Globus pallidus (tissue), 1 donor: ENCODE measurements around the gene ZNF774.
A peak's percentile ranks its signal among the peaks of the same experiment; 100 is the strongest.
"Not testable (repeated sequence)": the region's sequence is repeated elsewhere in the genome, so short reads cannot be mapped to it uniquely, and the experiment has no call there.

Source experiments
- DNase-seq: peaks from one replicate; pipeline ENCODE4 v3.0.0-alpha.2; 2015; ENCODE audit warnings: low spot score

ZNF774 gene

GRCh38 chr15:90352107-90352893 is at the start of gene ZNF774:
Gene ZNF774 (plus strand): TSS chr15:90352284. CDS start chr15:90354661, 2,377 bp downstream.
- DNase-seq, result peak; percentile 96

GRCh38 chr15:90305355-90305754 is 46.7 kb upstream of the ZNF774 start:
- DNase-seq, result not testable (repeated sequence)

- DNase-seq, result no peak
These were observed 46.2 kb upstream of the ZNF774 start for GRCh38 chr15:90305932-90306331.

GRCh38 chr15:90306560-90306959 is 45.5 kb upstream of the ZNF774 start:
- no peak for DNase-seq

GRCh38 chr15:90307661-90308060 is 44.4 kb upstream of the ZNF774 start:
- no peak for DNase-seq

- no peak for DNase-seq
These were observed 43.1 kb upstream of the ZNF774 start for GRCh38 chr15:90309020-90309419.

- DNase-seq, result peak; percentile 60
These were observed 36.7 kb upstream of the ZNF774 start for GRCh38 chr15:90315278-90315982.

- no peak for DNase-seq
These were observed 35.9 kb upstream of the ZNF774 start for GRCh38 chr15:90316139-90316538.

GRCh38 chr15:90318591-90318990 is 33.5 kb upstream of the ZNF774 start:
- DNase-seq, result no peak

- DNase-seq, result peak; percentile 87
These were observed 31.8 kb upstream of the ZNF774 start for GRCh38 chr15:90320062-90320884.

GRCh38 chr15:90320885-90321278 is 31.2 kb upstream of the ZNF774 start:
- DNase-seq, result no peak

GRCh38 chr15:90322538-90322937 is 29.5 kb upstream of the ZNF774 start:
- DNase-seq, result no peak

GRCh38 chr15:90325726-90326125 is 26.4 kb upstream of the ZNF774 start:
- DNase-seq, result no peak

- DNase-seq, result no peak
These were observed 25.6 kb upstream of the ZNF774 start for GRCh38 chr15:90326441-90326840.

- DNase-seq, result no peak
These were observed 24.8 kb upstream of the ZNF774 start for GRCh38 chr15:90327311-90327710.

- no peak for DNase-seq
These were observed 17.8 kb upstream of the ZNF774 start for GRCh38 chr15:90334304-90334731.

GRCh38 chr15:90336705-90337141 is 15.4 kb upstream of the ZNF774 start:
- peak; percentile 52 for DNase-seq

- DNase-seq, result no peak
These were observed 14.8 kb upstream of the ZNF774 start for GRCh38 chr15:90337256-90337655.

- no peak for DNase-seq
These were observed 13.6 kb upstream of the ZNF774 start for GRCh38 chr15:90338532-90338931.

GRCh38 chr15:90340345-90340744 is 11.7 kb upstream of the ZNF774 start:
- no peak for DNase-seq

- DNase-seq, result no peak
These were observed 8.7 kb upstream of the ZNF774 start for GRCh38 chr15:90343302-90343790.

GRCh38 chr15:90344662-90345061 is 7.4 kb upstream of the ZNF774 start:
- no peak for DNase-seq
